Measurements from ENCODE around the gene CLCN2.

CLCN2 gene

DNA sequence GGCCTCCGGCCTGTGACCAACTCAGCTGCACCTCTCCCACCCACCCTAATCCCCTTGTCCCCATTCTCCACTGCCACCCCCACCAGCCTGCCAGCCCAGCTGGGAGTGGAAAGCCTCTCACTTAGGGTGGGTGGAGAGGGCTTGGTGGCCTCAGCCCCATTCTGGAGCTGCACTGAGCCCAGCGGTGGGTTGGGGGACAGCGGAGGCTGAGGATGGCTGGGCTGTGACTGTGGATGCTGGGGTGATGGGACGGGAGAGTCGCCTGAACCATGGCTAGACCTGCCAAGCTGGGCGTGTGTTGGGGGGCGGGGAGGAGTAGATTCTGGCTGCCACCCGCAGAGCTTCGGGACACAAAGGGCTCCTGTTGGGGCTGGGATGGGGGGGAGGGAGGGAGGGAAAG lies 1.8 kb downstream of the CLCN2 start:
- no peak for DNase-seq

DNA sequence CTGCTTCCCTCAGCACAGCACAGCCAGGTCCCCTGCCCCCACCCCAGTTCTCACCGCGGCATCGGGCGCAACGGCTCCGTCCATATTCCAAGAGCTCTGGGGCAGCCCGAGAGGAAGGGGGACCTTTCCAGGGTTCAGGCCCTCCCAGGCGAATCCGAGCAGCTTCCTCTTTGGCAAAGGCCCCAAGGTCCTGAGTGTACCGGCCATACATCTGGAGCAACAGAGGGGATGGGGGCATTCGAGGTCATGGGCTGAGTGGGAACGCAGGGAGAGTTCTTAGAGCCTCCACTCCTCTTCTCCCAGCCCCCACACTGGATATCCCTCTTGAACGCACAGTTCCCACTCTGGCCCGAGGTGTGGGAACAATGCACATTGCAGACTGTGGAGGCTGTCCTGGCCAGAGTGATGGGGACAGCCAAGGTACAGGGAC lies 2.5 kb downstream of the CLCN2 start:
- DNase-seq: no peak

DNA sequence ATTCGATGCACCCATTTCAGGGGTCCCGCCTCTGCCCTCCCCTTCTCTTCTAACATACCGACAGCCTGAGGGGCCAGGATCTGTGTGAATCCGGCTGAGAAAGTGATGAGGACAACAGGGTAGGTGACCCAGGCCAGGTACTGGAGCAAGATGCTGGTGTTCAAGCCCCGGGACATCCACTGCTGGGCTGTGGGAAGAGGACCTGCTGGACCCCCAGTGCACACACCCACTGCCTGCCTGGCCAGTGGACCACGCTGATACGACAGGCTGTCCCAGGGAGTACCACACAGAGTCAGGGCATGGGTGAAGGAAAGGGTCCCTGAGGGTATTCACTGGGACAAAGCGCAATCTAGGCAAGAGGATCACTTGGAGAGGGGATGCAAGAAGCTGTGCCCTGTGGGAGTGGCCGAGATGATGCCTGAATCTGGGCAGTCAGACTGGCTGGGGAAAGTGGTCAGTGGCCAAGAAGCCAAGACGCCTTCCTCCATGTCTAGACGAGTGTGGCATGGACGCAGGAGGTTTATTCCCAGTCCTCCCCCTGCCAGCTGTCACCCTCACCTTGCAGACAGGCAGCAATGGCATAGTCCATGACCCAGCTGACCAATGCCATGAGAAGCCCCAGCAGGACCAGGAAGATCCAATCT lies 3.2 kb downstream of the CLCN2 start:
- DNase-seq: no peak

DNA sequence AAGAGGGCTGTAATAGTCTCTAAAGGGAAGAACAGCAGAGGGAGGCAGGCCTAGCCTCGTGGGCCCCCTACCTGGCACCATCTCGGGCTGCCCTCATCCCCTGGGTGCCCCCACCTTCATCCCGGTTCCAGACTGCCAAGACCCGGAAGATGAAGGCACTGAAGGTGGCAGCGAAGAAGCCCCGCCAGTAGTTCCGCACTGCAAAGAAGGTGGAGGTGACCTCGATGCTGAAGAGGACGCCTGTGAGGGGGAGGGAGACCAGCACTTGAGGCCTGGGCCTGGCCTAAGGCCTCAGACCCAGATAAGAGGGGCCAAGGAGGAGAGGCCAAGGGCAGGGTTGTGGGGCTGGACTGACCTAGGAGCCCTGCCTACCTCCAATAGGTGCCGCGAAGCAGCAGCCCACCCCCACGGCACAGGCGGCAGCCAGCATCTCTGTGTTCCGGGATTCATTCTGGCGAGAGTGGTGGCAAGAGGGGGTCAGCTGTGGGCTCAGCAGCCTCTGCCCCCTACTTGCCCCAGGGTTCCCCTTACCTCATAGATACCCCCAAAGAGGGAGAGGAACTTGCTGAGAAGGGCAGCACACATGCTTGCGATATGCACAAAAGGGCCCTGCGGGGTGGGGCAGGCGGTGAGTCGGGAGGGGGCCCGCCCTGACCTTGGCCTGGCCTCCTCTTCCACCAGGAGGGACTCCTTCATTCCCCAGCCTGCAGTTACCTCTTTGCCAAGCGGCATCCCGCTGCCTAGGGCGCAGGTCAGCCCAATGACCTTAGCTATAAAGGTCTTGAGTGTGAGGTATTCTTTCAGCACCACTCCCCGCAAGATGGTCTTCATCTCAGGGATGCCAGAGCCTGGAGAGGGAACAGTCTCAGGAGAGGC lies 3.9 kb downstream of the CLCN2 start:
- no peak for DNase-seq

DNA sequence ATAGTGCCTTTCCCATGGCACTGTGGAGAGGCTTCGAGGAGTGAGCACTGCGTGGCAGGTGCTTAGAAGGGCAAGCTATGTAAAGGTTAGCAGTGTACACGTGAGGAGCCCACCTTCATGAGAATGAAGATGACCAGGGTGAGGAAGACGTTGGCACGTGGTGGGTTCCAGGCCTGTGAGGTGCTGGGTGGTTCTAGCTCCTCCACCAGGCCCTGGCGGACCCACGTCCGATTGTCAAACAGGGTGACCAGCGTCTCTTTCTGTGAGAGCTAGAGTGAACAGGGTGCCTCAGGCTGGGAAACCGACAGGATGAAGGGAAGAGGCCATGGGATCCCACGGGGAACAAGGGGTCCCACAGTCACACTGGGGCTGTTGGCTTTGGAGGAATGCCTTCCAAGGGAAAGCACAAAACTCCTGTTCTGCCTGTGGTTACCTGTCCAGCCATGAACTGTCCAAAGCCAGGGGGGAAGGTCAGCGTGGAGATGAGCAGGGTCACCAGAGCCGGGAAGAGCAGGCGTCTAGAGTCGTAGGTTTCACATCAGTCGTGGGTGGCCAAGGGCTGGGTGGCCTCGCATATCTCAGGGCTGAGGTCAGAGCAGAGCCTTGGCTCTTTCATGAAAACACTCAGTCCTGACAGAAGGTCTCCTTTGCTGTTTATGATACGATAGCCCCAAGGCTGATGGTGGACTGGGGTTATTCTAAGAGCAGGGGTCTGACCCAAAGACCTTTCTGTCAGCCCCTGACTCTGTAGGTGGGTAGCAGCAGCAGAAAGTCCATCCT lies 6.0 kb downstream of the CLCN2 start:
- no peak for DNase-seq

DNA sequence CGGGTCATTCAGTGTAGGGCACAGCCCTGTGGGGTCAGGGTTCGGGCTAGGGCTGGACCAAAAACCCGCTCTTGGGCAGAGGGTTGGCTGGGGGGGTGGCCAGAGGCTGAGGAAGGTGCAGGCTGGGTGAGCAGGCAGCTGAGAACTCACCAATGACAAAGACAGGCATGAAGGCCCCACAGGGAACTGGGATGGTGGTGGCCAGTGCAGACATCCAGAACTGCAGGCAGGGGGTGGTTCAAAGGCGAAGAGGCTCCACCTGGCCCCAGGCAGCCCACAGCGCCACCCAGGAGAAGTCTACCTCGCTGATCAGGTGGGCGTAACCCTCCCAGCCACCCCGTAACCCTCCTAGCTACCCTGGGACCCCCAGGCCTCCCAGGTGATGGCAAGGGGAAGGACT lies 6.7 kb downstream of the CLCN2 start:
- DNase-seq: no peak

DNA sequence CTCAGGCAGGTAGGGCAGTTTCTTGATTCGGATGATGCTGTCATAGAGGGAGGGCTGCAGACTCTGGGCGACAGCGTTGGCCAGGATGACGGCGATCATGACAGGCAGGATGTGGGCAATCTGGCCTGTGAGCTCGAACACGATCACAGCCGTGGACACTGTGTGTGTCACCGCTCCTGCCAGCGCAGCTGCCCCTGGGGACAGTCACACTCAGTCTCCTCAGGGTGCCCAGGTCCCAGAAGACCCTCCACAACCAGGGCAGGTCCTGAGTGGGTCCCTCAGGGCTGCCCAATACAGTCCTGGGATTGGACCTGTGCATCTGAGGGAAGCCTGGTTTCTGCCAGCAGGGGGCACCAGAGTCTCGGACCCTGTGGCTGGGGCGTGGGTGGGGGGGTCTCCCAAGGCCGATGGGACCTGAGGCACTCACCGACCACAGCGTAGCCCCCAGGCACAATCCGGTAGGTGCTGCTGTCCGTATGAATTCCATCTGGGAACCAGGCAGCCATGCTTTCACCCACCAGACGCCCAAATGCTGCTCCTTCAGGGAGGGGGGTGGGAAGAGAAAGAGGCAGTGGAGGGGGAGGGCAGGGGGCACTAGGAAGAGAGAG lies 7.2 kb downstream of the CLCN2 start:
- no peak for DNase-seq

DNA sequence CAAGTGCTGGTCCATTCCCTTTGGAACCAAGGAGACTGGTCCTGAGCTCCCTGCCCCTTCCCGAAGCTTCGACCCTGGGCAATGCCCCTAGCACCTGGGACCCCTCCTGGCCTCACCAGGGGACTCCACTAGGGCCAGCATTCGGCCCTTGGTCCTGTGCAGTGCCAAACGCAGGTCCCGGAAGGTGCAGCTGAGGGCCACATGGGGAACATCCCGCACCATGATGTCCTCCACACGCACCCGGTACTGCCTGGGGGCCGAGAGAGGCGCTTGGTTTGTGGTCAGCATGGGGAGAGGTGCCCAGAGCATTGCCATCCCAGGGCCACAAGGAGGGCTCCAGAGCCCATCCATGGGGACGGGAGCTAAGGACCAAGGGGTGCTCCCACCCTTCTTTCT lies 7.9 kb downstream of the CLCN2 start:
- DNase-seq: no peak

DNA sequence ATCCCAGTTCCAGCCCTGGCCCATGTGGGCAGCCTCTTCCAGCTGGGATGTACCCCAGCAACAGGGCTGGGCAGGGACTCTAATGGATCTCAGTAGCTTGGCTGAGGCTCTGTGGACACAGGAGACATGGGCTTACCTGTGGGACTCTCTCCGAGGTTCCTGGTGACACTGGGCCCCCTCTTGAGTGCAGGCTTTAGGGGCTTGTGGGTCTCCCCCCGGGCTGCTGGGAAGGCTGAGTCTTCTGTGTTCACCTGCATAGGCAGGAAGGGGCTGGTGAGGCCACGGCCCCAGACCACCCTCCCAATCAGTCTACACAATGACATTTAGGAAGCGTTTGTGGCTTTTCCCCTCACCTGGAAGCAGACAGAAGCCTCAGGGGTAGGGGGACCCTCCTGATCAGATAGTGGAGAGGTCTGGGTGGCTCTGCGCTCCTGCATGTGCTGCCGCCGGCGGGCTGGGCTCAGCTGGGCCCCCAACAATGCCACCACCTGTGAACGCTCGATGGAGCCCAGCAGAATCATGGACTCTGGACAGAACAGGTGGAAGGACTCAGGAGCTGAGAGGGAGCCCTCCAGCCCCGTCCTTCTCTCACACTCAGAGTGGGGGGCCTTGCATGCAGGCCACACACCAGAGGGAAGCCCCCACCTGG lies 8.4 kb downstream of the CLCN2 start:
- no peak for DNase-seq

DNA sequence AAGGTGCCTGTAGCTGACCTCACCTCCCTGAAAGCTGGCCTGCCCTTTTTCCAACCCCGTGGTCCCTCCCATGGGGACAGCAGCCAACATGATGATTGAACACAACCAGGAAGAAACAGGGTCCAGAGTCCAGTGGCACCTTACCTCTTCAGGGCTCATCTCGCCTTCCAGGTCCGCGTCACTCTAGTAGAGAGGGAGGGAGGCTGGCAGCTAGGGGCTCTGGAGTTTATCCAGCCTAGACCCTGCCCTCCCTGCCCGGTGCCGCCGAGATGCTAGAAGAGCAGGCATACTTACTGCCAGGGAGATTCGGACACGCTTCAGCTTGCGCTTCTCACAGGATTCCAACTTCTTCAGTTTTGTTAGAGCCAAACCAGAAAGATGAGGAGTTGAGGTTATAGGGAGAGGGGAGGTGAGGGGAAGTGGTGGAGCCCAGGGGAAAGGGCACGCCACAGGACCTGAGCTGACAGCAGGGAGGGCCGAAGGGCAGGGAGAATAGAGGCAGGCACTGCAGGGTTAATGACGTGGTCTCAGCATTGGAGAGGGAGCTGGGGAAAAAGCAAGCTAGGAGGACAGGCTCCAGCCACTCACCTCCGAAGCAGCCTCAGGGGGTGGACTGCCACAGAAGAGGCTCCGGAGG lies 9.1 kb downstream of the CLCN2 start:
- no peak for DNase-seq

DNA sequence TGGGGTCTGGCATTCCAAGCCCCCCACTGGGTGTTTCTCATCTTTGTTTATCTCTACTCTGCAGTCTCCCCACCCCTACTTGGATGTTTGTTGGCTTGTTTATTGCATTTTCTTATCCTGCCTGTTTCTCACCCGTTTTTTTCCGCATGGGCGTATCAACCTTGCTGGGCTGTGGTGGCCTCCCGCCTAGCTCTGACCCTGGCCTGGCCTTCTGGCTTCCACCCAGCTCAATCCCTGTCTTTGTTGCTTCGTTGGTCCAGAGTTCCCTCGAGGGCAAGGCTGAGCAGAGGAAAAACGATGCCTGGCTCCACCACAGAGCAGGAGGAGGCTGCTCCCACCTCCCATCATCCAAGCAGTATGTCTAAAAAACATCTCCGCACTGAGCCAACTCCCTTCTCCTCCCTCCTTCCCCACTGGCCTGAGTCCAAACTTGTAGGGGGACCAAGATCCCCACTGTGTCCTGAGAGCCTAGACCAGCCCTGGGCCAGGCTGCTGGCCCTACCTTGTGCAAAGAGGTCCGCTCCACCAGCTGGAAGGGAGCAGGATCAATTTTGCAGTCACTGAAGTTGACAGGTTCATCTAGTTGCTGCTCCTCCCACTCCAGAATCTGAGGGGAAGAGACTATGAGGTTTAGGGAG lies 9.8 kb downstream of the CLCN2 start:
- no peak for DNase-seq

DNA sequence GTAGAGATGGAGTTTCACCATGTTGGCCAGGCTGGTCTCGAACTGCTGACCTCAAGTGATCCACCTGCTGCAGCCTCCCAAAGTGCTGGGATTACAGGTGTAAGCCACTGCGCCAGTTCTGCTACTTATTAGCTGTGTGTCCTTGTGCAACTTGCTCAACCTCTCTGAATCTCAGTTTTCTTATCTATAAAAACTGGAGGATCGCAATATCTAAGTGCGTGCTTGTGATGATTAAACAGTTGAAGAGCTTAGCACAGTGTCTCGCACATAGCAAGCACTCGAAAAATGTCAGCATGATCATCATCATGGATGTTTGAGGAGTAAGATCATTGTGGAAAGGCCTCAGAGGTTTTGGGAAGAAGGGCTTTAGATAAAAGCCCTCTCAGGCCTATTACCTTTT lies 10.8 kb downstream of the CLCN2 start:
- DNase-seq: no peak

DNA sequence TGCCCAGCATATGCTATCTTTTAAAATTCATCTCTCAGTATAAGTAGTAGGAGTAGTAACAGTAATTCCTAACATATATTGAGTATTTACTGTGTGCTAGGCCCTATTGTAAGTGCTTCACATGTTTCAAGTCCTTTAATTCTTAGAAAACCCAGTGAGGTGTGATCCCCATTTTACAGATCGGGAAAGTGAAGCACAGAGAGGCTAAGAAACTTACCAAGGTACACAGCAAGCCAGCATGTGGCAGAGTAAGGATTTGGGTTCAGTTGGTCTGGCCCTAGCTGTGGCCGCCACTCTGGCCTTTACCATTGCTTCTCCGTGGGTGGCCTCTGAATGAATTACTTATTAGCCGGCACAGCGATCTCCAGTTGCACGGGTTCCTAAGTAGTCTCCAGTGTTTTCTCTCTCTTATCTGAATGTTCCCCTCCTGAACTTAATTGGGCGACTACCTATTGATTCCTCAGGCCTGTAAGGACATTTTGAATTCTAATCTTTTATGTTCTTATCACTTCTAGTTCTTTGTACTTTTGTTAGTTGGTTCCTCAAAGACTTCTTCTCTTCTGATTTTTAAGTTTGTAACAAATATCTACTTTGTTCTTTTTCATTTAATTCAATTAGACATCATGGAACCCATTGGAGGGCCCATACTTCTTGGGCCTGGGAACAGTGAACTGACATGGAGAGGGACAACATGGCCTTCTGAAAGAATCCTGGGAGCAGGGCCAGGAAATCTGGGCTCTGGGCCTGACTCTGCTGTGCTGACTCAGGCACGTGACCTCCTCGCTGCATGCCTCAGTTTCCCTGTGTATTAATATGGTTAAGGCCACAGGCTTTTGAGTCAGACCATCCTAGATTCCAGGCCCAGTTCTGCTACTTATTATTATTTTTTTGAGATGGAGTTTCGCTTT lies 11.6 kb downstream of the CLCN2 start:
- DNase-seq: no peak

DNA sequence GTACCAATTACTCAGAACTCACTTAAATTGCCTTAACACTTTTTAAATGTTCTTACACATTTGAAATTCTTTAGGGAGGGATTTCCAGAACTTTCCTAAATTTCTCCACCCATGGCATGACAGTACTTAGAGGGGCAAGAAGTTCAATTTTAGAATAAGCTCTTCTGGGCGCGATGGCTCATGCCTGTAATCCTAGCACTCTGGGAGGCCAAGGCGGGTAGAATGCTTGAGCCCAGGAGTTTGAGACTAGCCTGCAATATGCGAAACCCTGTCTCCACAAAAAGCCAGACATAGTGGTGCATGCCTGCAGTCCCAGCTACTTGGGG lies 13.4 kb downstream of the CLCN2 start:
- no peak for DNase-seq

DNA sequence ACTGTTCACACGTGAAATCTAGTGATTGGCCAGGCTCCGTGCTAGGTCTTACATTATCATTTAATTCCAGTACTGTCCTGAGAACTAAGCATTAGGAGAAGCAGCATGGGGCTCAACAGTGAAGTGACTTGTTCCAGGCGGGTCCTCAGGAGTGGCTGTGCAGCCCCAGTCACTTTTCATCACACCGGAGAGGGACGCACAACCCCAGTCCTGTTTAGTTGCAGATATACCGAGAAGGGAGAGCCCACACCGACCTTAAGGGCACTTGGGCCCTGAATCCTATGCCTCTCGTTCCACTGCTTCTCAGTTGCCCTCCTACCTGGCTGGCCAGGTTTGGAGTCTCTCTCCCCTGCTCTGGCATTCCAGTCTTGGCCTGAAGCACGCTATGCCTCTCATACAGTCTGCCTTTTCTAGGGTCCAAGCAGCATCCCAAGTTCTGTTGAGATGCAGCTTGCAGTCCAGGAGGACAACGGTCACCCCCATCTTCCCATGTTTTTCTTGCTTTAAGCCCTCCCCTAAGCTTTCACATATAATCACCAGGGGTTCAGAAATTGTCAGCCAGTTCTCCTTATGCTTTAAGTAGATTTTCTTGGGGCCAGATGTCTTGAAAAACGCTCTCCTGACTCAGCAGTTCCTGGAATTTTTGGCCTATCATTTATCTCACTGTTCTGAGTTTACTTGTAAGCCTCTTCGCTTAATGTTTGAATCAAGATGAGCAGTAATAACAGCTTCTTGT lies 13.9 kb downstream of the CLCN2 start:
- DNase-seq: no peak

DNA sequence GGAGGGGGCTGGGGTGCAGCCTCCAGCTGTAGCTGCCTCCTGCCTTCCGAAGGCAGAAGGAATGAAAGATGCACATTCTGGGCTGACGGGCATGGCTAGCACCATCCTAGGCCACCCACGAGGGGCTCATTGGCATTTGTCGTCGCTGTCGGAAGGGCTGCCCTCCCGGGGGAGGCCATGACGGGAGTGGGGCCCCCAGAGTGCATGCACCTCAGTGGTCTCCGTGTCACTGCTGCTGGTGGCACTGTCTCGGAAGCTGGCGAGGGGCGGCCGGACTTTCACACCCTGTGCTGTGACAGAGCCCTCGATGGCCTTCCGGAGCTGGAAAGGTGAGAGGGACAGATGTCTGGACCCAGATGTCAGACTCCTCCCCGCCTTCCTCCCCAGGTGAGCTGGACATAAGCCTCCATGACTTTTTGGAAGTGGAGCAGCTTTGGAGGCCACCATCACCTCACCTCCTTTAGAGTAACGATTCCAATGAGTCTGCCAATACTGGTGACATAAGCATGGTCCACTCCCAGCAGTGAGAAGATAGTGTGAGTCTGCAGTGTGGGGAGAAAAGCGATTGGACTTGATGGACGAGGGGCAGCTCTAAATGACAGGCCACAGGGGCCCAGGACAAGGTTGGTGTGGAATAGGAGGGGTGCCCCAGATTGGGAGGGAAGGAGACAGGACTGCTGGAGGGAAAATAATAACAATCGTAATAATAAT lies 14.8 kb downstream of the CLCN2 start:
- DNase-seq: no peak

DNA sequence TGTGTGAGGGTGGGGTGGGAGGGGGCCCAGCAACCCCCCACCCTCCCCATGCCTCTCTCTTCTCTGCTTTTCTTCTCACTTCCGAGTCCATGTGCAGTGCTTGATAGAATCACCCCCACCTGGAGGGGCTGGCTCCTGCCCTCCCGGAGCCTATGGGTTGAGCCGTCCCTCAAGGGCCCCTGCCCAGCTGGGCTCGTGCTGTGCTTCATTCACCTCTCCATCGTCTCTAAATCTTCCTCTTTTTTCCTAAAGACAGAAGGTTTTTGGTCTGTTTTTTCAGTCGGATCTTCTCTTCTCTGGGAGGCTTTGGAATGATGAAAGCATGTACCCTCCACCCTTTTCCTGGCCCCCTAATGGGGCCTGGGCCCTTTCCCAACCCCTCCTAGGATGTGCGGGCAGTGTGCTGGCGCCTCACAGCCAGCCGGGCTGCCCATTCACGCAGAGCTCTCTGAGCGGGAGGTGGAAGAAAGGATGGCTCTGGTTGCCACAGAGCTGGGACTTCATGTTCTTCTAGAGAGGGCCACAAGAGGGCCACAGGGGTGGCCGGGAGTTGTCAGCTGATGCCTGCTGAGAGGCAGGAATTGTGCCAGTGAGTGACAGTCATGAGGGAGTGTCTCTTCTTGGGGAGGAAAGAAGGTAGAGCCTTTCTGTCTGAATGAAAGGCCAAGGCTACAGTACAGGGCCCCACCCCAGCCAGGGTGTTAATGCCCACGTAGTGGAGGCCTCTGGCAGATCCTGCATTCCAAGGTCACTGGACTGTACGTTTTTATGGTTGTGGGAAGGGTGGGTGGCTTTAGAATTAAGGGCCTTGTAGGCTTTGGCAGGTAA lies 15.9 kb downstream of the CLCN2 start:
- peak; percentile 66 for DNase-seq

DNA sequence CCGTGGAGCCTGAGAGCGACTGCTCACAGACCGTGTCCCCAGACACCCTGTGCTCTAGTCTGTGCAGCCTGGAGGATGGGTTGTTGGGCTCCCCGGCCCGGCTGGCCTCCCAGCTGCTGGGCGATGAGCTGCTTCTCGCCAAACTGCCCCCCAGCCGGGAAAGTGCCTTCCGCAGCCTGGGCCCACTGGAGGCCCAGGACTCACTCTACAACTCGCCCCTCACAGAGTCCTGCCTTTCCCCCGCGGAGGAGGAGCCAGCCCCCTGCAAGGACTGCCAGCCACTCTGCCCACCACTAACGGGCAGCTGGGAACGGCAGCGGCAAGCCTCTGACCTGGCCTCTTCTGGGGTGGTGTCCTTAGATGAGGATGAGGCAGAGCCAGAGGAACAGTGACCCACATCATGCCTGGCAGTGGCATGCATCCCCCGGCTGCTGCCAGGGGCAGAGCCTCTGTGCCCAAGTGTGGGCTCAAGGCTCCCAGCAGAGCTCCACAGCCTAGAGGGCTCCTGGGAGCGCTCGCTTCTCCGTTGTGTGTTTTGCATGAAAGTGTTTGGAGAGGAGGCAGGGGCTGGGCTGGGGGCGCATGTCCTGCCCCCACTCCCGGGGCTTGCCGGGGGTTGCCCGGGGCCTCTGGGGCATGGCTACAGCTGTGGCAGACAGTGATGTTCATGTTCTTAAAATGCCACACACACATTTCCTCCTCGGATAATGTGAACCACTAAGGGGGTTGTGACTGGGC lies 16.7 kb downstream of the CLCN2 start:
- DNase-seq: no peak

All from DMS153 (cell line).